ENCODE results near the gene WRAP73.

Gene WRAP73

GRCh38 chr1:3668148-3668547 is 18.2 kb upstream of the WRAP73 start:
- H3K4me3 ChIP-seq (ENCODE audit: low read length), result no peak overlapping the region
- no peak for TF ChIP-seq CTCF (conservative IDR thresholded peaks at IDR 0.05; ENCODE audit: low read length)
- no peak for DNase-seq (ENCODE audit: low read depth)

- no peak for DNase-seq (ENCODE audit: low read depth)
- no peak for TF ChIP-seq CTCF (conservative IDR thresholded peaks at IDR 0.05; ENCODE audit: low read length)
- no peak overlapping the region for H3K4me3 ChIP-seq (ENCODE audit: low read length)
These were observed 14.9 kb upstream of the WRAP73 start for GRCh38 chr1:3664700-3665375.

- DNase-seq (ENCODE audit: low read depth), result no peak
- no peak overlapping the region for H3K4me3 ChIP-seq (ENCODE audit: low read length)
- TF ChIP-seq CTCF (conservative IDR thresholded peaks at IDR 0.05; ENCODE audit: low read length), result no peak
These were observed 14.2 kb upstream of the WRAP73 start for GRCh38 chr1:3663999-3664699.

GRCh38 chr1:3662080-3662671 is 12.3 kb upstream of the WRAP73 start:
- TF ChIP-seq CTCF (conservative IDR thresholded peaks at IDR 0.05; ENCODE audit: low read length), result no peak
- no peak overlapping the region for H3K4me3 ChIP-seq (ENCODE audit: low read length)
- no peak for DNase-seq (ENCODE audit: low read depth)

- H3K4me3 ChIP-seq (ENCODE audit: low read length), result no peak overlapping the region
- TF ChIP-seq CTCF (conservative IDR thresholded peaks at IDR 0.05; ENCODE audit: low read length), result no peak
- no peak for DNase-seq (ENCODE audit: low read depth)
These were observed 11.7 kb upstream of the WRAP73 start for GRCh38 chr1:3661631-3662030.

GRCh38 chr1:3660704-3661103 is 10.8 kb upstream of the WRAP73 start:
- TF ChIP-seq CTCF (conservative IDR thresholded peaks at IDR 0.05; ENCODE audit: low read length), result no peak
- no peak overlapping the region for H3K4me3 ChIP-seq (ENCODE audit: low read length)
- no peak for DNase-seq (ENCODE audit: low read depth)

- DNase-seq (ENCODE audit: low read depth), result no peak
- no peak overlapping the region for H3K4me3 ChIP-seq (ENCODE audit: low read length)
- TF ChIP-seq CTCF (conservative IDR thresholded peaks at IDR 0.05; ENCODE audit: low read length), result no peak
These were observed 9.2 kb upstream of the WRAP73 start for GRCh38 chr1:3659093-3659492.
